ENCODE data around the gene HTT.
"Not testable (repeated sequence)": the region's sequence is repeated elsewhere in the genome, so short reads cannot be mapped to it uniquely, and the experiment has no call there.

The HTT gene

DNA sequence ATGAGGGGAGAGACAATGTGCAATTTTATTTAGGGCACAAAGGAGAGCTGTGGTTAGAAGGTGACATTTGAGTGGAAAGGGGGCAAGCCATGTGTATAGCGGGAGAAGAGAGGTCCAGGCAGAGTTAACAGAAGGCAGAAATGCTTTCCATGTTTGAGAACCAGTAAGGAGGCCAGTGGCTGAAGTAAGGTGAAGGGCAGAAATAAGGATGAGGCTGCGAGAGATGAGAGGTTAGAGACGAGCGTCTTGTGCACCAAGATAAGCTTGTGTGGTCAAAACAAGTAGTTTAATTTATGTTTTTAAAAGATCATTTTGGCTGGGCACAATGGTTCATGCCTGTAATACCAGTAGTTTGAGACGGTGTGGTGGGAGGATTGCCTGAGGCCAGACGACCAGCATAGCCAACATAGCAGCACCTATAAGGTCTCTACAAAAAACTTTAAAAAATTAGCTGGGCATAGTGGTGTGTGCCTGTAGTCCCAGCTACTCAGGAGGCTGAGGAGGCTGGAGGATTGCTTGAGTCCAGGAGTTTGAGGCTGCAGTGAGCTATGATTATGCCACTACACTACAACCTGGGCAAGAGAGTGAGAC lies 8.5 kb downstream of the HTT start:
- DNase-seq (ENCODE audit: low read depth) = no peak

DNA sequence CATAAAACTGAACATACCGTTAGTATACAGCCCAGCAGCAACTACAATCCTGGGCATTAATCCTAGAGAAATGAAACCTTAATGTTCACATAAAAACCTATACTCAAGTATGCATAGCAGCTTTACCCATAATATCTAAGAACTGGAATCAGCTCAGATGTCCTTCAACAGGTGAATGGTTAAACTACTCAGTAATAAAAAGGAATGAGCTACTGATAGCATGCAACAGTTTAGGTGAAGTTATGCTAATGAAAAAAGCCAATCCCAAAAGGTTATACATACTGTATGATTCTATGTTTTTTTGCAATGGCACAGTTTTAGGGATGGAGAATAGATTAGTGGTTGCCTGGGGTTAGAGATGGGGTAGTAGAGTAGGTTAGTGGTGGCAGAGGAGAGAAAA lies 9.3 kb downstream of the HTT start:
- DNase-seq (ENCODE audit: low read depth) = no peak

DNA sequence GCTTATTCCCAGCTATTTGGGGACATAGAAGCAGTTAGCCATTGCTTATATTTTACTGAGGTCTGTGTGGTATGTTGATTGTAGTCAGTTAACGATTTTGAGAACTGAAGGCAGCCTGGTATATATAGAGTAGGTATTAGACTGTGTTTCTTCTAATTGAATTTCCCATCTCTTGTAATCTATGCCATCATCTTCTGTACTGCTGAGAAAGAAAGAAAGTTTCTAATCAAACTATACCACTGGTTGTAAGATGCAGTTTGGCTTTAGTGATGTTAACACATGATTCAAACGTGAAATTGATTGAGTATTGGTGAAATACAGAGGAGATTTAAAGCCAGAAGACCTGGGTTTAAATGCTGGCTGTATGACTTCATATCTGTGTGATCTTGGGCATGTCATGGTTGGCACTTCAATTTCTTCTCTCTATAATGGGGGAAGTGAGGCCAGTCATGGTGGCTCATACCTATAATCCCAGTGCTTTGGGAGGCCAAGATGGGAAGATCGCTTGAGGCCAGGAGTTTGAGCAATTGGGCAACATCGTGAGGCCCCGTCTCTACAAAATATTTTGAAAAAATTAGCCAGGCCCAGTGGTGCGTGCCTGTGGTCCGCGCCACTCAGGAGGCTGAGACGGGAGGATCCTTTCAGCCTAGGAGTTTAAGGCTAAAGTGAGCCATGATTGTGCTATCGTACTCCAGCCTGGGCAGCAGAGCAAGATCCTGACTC lies 11.6 kb downstream of the HTT start:
- no peak for DNase-seq (ENCODE audit: low read depth)

DNA sequence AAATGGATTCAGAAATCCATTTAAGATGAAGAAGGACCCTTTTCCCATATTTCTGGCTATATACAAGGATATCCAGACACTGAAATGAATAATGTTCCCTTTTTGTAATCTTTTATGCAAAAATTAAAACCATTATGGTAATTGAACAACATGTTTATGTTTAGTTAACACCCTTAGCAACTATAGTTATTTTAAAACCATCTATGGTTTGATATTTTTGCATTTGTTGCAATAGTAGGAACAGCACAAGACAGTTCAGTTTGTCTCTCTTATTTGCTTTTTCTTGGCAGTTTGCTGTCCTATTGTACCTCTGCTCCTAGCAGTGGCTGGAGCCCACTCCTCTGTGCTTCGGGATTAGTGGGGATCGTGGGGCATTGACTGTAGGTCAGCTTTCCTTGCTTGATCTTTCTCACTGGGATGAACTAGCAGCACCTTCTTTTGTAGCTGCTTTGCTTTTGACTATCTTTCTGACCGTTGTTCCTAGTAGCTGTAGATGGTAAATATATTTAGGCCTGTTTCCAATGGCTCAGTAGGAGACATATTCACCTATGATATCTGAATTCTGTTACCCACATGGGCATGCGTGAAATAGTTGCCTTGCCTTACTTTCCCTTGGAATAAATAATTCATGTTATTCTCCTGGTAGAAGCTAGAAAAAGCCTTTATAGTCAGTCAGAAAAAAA lies 12.8 kb downstream of the HTT start:
- DNase-seq (ENCODE audit: low read depth) = no peak

DNA sequence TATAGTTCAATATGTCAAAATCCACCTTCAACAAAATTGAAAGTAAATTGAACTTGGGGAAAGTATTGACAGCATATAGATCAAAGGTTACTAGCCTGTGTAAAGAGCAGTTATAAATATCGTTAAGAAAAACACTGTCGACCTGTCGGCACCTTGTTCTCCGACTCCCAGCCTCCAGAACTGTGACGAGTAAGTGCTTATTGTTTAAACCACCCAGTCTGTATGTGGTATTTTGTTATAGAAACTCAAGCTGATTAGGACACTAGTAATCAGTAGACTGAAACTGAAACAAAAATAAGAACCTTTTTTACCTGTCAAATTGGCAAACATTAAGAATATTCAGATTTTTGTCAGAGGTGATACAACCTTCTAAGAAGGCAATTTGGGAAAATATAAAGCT lies 17.0 kb downstream of the HTT start:
- no peak for DNase-seq (ENCODE audit: low read depth)

DNA sequence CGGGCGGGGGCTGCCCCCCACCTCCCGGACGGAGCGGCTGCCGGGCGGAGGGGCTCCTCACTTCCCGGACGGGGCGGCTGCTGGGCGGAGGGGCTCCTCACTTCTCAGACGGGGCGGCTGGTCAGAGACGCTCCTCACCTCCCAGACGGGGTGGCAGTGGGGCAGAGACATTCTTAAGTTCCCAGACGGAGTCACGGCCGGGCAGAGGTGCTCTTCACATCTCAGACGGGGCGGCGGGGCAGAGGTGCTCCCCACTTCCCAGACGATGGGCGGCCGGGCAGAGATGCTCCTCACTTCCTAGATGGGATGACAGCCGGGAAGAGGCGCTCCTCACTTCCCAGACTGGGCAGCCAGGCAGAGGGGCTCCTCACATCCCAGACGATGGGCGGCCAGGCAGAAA lies 20.2 kb downstream of the HTT start:
- not testable (repeated sequence) for DNase-seq (ENCODE audit: low read depth)

DNA sequence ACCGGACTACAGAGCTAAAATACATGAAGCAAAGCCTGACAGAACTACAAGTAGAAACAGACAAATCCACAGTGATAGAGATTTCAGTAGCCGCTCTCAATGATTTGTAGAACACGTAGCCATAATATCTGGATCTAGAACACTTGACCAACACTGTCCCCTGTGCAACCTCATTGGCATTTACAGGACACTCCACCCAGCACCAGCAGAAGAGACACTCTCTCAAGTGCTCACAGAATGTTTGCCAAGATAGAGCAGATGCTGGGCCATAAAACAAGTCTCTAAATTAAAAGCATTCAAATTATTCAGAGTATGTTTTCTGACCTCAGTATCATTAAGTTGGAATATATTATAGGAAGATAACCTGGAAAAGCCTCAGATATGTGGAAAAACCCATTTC lies 21.7 kb downstream of the HTT start:
- DNase-seq (ENCODE audit: low read depth) = no peak

DNA sequence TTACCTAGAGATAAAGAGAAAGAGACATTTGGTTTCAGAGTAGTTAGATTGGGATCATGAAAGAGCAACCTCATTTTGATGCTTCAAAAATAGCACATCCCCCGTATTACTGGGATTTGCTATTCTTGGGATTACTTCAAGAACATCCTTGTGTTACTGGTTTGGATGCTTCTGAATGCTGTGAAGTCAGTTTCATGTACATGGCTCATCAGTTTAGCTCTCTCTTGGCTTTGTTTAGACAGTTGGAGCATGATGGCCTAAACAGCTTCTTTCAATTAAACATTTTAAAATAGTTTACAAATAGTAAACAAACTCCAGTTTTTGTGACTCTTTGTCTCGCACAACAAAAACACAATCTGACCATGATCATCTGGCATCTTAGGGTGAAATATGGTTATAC lies 23.9 kb downstream of the HTT start:
- DNase-seq (ENCODE audit: low read depth) = no peak

DNA sequence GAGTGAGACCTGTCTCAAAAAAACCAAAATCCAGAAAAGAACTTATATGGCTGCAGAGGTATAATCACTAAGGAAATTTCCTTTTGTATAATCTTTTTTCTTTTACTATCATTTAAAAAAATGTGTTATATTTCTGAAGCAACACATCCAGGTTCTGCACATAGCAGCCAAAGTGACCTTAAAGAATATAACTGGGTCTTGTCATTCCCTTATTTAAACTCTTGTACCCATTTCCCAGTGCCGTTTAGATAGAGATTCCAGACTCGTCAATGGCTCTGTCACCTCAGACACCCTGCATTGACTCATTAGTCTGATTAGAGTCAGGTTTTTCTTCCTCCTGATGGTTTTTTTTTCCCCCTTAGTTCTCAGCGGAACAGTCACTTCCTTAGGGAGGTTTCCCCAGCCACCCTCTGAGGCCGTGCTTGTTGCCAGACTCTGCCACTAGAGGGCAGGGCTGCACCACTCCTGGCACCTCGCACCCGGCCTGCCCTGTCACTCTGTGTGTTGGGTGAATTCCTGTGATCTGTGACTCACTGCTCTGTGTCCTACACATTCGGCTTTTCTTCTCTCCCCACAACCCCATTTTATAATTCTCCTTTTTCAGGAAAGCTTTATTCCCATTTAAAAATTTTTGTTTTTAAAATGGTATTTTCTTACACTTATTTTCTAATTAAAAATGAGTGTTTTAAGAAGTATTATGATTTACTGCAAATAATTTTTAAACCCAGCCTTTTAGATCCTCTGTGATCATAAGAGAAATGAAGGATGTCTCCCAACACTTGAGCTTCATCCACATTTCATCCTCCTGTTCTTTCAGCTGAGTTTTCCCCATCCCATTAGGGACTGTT lies 32.1 kb downstream of the HTT start:
- DNase-seq (ENCODE audit: low read depth) = peak; percentile 59

DNA sequence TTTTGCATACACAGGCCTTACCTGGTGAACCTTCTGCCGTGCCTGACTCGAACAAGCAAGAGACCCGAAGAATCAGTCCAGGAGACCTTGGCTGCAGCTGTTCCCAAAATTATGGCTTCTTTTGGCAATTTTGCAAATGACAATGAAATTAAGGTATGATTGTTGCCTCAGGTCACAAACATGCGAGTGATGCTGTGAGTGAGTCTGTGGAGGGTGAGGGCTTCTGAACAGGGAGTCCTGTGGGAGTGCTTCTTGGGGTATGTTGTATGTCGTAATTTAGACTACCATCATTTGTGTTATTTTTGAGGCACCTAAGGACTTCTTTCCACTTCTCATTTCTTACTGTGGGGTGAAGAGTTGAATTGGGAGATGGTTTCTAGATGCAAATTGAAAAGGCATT lies 32.8 kb downstream of the HTT start:
- DNase-seq (ENCODE audit: low read depth) = no peak

DNA sequence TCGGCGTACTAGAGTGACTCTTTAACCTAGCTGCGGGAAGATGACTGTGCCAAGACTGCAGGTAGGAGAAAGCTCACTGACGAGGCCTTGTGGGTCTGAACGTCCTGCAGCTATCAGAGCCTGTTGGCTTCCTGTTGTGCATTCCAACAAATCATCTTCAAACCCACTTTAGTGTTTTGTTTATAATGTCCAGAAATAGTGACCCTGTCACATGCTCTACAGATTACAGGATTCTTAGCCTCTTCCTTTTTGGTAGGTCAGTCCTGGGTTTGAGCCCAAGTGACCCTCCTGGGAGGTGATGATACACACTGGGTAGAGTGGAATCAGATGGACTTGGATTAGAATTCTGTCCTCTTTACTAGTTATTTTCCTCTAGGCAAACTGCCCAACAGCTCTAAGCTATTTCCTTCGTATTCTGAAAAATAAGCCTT lies 33.2 kb downstream of the HTT start:
- no peak for DNase-seq (ENCODE audit: low read depth)

DNA sequence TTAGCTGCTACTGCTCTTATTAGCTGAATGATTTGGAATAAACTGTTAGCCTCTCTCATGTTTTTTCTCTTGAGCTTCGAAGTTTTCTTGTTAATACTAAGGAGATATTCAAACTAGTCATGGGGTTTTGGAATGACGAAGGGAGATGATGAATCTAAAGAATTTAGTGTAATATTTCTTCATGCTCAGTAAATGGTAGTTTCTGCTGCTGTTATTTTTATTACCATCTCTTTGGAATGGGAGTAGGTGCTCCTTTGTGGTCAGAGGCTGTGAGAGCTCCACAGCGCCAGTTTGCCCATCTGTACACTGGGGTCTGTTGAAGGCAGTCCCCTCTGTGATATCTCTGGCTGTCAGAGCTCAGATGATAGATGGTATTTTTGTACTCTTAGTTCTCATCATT lies 33.7 kb downstream of the HTT start:
- no peak for DNase-seq (ENCODE audit: low read depth)

DNA sequence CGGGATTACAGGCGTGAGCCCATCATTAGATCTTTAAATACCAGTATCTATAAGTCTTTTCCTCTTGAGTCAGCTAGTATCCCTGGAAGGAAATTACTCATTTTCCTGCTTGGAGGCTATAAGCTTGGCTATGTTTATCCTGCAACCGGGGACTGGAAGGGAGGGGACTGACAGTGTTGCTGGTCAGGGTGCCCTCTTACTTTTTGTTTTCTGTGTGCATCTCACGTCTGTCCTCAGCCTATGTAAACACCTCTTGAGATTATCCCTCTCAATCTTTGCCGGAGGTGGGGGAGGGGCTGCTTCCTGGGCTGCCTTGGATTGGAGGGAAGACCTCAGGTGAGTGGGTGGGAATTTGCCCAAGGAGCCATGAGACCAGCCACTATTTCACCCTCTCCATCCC lies 37.0 kb downstream of the HTT start:
- no peak for DNase-seq (ENCODE audit: low read depth)

DNA sequence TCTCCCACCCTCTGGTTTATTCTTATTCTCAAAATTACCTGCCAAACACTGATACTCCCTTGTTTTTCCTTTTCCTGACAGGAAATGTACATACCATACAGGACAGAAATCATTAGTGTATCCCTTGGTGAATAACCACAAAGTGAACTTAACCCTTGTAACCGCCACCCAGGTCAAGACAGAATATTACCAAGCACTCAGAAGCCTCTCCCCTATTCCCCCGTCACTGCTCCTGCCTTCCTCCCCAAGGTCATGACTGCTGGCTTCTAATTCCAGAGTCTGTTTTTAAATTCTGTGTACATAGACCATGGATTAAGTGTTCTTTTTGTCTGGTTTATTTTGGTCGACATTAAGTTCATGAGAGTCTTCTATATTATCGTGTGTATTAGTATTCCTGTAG lies 37.7 kb downstream of the HTT start:
- no peak for DNase-seq (ENCODE audit: low read depth)

DNA sequence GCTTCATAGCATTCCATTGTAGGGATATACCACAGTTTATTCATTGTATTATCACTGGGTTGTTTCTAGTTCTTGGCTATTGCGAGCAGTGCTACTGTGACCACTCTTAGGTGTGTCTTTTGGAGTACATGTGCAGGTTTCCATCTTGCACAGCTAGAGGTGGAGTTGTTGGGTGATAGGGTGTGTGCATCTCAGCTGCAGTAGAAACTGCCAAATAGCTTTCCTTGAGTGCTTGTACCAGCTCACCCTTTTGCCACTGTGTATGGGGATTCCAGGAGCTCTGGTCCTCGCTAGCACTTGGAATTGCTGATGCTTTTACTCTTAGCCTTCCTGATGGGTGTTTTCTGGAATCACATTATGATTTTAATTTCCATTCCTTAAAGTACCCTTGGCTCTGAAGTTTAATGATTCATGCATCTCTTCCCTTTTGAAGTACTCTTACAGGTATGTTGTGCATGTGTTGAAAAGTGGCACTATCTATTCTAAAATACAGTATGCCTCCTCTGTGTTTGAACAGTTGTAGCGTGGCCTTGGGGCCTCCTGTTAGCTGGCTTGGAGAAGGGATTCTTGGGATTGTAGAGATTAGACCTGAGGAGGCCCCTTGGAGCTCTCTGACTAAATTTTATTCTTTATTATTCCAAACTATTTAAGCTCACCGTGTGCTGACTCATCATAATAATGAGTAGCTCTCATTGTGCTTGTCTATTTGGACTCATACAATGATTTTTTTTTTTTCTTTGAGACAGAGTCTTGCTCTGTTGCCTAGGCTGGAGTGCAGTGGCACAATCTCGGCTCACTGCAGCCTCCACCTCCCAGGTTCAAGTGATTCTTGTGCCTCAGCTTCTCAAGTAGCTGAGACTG lies 38.4 kb downstream of the HTT start:
- no peak for DNase-seq (ENCODE audit: low read depth)

DNA sequence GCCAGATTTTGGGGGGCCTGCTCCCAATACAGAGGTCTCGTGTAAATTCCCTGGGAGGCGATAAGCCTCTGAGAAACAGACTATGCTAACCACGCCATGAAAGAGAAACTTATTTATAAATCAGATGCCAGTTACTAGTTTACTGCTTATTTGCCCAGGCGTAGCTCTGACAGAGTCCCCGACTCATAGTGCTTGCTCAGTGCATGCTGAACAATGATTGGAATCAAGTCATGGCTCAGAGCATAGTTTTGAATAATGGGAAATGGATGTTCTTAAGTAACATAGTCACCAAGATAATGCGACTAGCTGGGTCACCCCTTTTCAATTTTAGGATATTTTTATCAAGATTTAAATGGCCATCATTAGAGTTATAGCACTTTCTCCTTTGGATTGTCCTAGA lies 39.9 kb downstream of the HTT start:
- no peak for DNase-seq (ENCODE audit: low read depth)

DNA sequence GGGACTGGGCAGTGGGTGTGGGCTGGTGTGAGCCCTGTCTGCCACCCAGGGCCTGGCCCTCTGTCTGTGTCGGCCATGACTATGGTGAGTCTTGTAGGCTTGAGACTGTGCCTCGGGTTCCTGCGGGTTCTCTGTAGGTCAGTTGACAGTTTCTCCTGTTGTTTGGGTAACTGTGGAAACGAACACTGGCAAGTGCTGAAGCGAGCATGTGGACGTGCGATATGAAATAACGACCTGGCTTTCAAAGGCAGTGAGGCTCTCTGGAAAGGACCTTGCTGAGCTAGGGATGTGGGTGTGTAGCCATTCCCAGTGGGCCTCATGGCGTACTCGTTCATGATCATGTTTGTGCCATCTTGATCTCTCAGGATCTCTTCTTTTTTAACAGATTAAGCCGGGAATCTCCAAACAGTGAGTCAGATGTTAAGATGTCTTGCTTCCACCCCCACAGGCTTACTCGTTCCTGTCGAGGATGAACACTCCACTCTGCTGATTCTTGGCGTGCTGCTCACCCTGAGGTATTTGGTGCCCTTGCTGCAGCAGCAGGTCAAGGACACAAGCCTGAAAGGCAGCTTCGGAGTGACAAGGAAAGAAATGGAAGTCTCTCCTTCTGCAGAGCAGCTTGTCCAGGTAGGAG lies 41.3 kb downstream of the HTT start:
- DNase-seq (ENCODE audit: low read depth) = no peak

DNA sequence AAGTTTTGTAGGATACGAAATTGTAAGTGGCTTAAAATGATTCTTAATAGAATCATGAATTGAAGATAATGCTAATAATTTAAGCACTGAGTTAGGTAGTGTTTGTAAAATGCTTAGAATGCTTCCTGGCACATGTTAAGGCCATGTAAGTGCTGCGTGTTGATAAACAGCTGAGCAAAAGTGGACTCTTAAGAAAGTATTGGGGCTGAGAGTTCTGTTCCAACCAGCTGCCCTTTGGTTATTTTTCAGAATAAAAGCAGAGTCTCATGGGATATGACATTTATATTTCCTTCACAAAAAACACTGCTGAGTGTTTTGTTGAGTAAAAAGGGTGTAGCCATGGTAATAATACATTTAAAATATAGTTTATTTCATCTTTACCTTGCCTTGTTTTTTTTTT lies 42.5 kb downstream of the HTT start:
- no peak for DNase-seq (ENCODE audit: low read depth)

DNA sequence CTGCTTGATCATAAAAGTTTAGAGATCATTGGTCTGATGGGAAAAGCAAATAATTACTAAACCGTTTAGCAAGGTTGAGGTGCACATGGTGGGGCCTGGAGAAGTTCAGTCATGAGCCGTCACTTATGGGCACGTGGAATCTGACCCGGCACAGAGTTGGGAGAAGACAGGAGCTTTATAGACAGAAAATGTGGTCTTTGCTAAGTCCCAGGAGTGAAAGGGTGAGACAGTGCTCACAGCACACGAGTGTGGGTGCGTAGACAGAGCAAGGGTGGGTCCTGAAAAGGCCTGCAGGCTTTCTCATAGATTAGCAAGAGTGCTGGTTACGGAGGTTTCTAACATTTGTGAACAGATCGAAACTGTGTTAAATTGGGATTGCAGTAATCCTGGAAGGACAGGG lies 43.8 kb downstream of the HTT start:
- no peak for DNase-seq (ENCODE audit: low read depth)

DNA sequence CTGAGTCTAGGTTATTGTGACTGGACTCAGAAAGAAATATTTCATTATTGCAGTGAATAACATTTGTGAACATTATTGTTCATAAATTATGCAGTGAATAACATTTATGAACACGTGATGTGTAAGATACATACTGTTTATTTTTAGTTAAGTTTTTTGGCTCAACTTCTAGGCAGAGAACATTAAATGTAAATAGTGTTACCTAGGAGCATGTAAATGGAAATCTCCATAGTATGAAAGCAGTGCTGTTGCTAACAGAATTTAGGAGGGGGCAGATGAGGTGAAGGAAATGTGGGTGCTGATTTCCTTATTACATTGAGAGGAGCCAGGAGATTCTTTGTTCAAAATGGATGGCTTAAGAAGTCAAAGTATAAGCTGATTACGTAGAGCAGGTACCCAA lies 45.0 kb downstream of the HTT start:
- DNase-seq (ENCODE audit: low read depth) = no peak

DNA sequence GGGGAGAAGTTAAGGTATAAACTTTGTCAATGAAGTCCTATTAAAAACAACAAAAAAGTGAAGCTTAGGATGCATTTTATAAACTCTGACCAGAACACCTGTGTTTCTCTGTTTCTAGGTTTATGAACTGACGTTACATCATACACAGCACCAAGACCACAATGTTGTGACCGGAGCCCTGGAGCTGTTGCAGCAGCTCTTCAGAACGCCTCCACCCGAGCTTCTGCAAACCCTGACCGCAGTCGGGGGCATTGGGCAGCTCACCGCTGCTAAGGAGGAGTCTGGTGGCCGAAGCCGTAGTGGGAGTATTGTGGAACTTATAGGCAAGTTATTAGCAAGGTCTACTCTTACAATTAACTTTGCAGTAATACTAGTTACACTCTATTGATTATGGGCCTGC lies 46.6 kb downstream of the HTT start:
- DNase-seq (ENCODE audit: low read depth) = no peak
